Measurements from ENCODE around the gene VSTM2B. TPM values are rescaled to one million over a fixed set of nuclear protein-coding genes. Genes with fewer than 3 reads are reported as not detected.
A peak's percentile ranks its signal among the peaks of the same experiment; 100 is the strongest.

Gene VSTM2B
- total RNA-seq, 1 experiment from 2014 or later = not detected

- Histone ChIP-seq H3K9me3 (ENCODE audit: control insufficient read depth, insufficient read depth, low read depth, low read length) (no peaks in the 10 kb centered on the region), H3K4me1 (ENCODE audit: control insufficient read depth, insufficient read depth, low read length) (no peaks in the 10 kb centered on the region), H3K4me3 (ENCODE audit: low read depth in 2 of 2, low read length in 2 of 2) (peak overlapping the region; percentile 23 to 30; a peak in 3 of 4 replicates), H3K36me3 (ENCODE audit: control insufficient read depth, insufficient read depth, low read length) (no peaks in the 10 kb centered on the region), H3K27me3 (ENCODE audit: control insufficient read depth, insufficient read depth, low read length) (peaks cover 7% of the 10 kb centered on the region; the same call in 1 of the 2 replicates), H3K27ac (ENCODE audit: low read length) (no peak overlapping the region)
- TF ChIP-seq SIN3A (IDR thresholded peaks at IDR 0.05; ENCODE audit: borderline replicate concordance, insufficient read depth, low read depth, low read length) (no peak), CTCF (IDR thresholded peaks at IDR 0.05) (peak; percentile 100), REST (IDR thresholded peaks at IDR 0.05; ENCODE audit: insufficient read depth in 1 of 2, low read depth in 2 of 2, low read length in 1 of 2) (no peak)
- peak; percentile 91 for ATAC-seq
- in situ Hi-C loops (cut with HindIII; ENCODE audit: low pct_unique_long_range_greater_than_20kb, low sequenced_read_pairs) (no loop called here), intact Hi-C loops (cut with micrococcal nuclease; ENCODE audit: unreplicated experiment) (loop anchor here (10.0 kb wide), 2 partner anchors 64 to 264 kb away; no protein-coding TSS in a partner anchor)
- DNase-seq (ENCODE audit: low read depth, low spot score) = no peak
- ChIA-PET POLR2A (no interaction called here), CTCF (interaction anchor here (0.6 to 1.1 kb wide), 5 partner anchors 9 to 265 kb away, joined by 3 to 7 read pairs (median 3); no protein-coding TSS in a partner anchor)
- no TSS peak for BruUV-seq (replicated peaks)
Observed at GRCh38 chr19:29528350-29528945, 2.7 kb downstream of the VSTM2B start.

- Histone ChIP-seq H3K4me3 (ENCODE audit: low read depth in 2 of 2, low read length in 2 of 2) (peak overlapping the region in 1 of 2 experiments; percentile 30; a peak in 3 of 4 replicates), H3K4me1 (ENCODE audit: control insufficient read depth, insufficient read depth, low read length) (no peaks in the 10 kb centered on the region), H3K27me3 (ENCODE audit: control insufficient read depth, insufficient read depth, low read length) (peaks cover 5% of the 10 kb centered on the region; the same call in 1 of the 2 replicates), H3K27ac (ENCODE audit: low read length) (no peak overlapping the region), H3K36me3 (ENCODE audit: control insufficient read depth, insufficient read depth, low read length) (no peaks in the 10 kb centered on the region), H3K9me3 (ENCODE audit: control insufficient read depth, insufficient read depth, low read depth, low read length) (no peaks in the 10 kb centered on the region)
- in situ Hi-C loops (cut with HindIII; ENCODE audit: low pct_unique_long_range_greater_than_20kb, low sequenced_read_pairs) = no loop called here
- ChIA-PET POLR2A (no interaction called here), CTCF (interaction anchor here (0.7 kb wide), 1 partner anchor 257 kb away, joined by 3 read pairs; no protein-coding TSS in a partner anchor)
- ATAC-seq = no peak
- BruUV-seq (replicated peaks) = no TSS peak
- intact Hi-C loops (cut with micrococcal nuclease; ENCODE audit: unreplicated experiment) = loop anchor here (10.0 kb wide), 2 partner anchors 64 to 264 kb away; no protein-coding TSS in a partner anchor
- TF ChIP-seq POLR2AphosphoS5 (IDR thresholded peaks at IDR 0.05; ENCODE audit: low read depth, low read length) (no peak), REST (IDR thresholded peaks at IDR 0.05; ENCODE audit: insufficient read depth in 1 of 2, low read depth in 2 of 2, low read length in 1 of 2) (no peak), SIN3A (IDR thresholded peaks at IDR 0.05; ENCODE audit: borderline replicate concordance, insufficient read depth, low read depth, low read length) (no peak), TCF7L2 (IDR thresholded peaks at IDR 0.05; ENCODE audit: low read depth, low read length) (no peak), CTCF (IDR thresholded peaks at IDR 0.05) (no peak)
- no peak for DNase-seq (ENCODE audit: low read depth, low spot score)
Observed at GRCh38 chr19:29528946-29529645, 3.3 kb downstream of the VSTM2B start.
